IPS-18a (cell line): ENCODE measurements around the gene IFRD1.
A peak's percentile ranks its signal among the peaks of the same experiment; 100 is the strongest.
"Not testable (repeated sequence)": the region's sequence is repeated elsewhere in the genome, so short reads cannot be mapped to it uniquely, and the experiment has no call there.

Source experiments
- H3K27ac ChIP-seq: one replicate; pipeline ENCODE4 v1.5.1; 2013; ENCODE audit warnings: low read length
- H3K27me3 ChIP-seq: one replicate; pipeline ENCODE4 v1.6.1; 2013; ENCODE audit warnings: mild to moderate bottlenecking, low read length; ENCODE audit not compliant: control insufficient read depth, insufficient read depth
- H3K36me3 ChIP-seq: one replicate; pipeline ENCODE4 v1.6.1; 2013; ENCODE audit warnings: low read depth, low read length; ENCODE audit not compliant: control insufficient read depth
- H3K4me1 ChIP-seq: one replicate; pipeline ENCODE4 v1.6.1; 2013; ENCODE audit warnings: low read depth, low read length; ENCODE audit not compliant: control insufficient read depth
- H3K4me3 ChIP-seq: one replicate; pipeline ENCODE4 v1.5.1; 2013; ENCODE audit warnings: low read length
- H3K9ac ChIP-seq: one replicate; pipeline ENCODE4 v1.6.1; 2013; ENCODE audit warnings: mild to moderate bottlenecking, low read length, moderate library complexity
- H3K9me3 ChIP-seq: one replicate; pipeline ENCODE4 v1.6.1; 2013; ENCODE audit warnings: low read depth, low read length; ENCODE audit not compliant: control insufficient read depth

IFRD1 gene

DNA sequence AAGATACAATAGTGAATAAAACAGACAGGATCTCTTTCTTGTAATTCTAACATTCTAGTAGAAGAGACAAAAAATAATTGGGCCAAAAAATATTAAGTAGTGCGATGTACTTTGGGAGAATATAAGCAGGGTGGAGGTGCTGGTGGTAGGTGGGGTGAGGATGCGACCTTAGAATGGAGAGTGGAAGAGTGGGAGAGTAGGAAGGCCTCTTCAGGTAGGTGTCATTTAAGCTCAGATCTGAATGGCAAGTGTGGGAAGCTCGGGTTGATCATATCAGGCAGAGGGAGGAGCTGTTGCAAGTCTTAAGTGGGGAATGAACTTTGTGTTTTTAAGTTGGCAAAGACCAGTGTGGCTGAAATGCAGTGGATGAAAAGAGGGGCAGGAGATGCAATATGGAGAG, 3.8 kb upstream of the IFRD1 start:
- Histone ChIP-seq H3K36me3 (no peaks in the 10 kb centered on the region), H3K27ac (no peak overlapping the region), H3K4me3 (no peak overlapping the region), H3K4me1 (peaks cover 5% of the 10 kb centered on the region), H3K27me3 (no peaks in the 10 kb centered on the region), H3K9me3 (no peaks in the 10 kb centered on the region), H3K9ac (no peak overlapping the region)

DNA sequence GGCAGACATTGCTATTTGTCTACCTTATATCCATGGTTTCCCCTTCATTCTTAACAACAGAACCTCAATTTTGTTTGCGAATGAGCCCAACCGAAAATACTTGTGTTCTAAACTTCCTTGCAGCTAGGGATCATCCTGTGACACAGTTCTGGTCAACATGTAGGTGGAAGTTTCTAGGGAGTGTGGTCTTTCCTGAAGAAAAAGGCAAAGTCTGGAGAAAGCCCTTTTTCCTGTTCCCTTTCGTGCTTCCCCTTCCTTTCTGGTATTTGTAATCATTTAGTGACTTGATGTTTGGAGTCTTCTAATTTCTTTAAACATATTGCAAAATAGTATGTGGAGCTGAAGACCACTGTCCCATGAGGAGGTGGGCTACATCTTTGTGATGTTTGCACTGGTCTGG, 2.9 kb upstream of the IFRD1 start:
- H3K9me3 ChIP-seq, result no peaks in the 10 kb centered on the region
- H3K9ac ChIP-seq, result no peak overlapping the region
- H3K4me1 ChIP-seq, result peaks cover 5% of the 10 kb centered on the region
- H3K27ac ChIP-seq, result no peak overlapping the region
- H3K27me3 ChIP-seq, result no peaks in the 10 kb centered on the region
- H3K36me3 ChIP-seq, result no peaks in the 10 kb centered on the region
- H3K4me3 ChIP-seq, result no peak overlapping the region

DNA sequence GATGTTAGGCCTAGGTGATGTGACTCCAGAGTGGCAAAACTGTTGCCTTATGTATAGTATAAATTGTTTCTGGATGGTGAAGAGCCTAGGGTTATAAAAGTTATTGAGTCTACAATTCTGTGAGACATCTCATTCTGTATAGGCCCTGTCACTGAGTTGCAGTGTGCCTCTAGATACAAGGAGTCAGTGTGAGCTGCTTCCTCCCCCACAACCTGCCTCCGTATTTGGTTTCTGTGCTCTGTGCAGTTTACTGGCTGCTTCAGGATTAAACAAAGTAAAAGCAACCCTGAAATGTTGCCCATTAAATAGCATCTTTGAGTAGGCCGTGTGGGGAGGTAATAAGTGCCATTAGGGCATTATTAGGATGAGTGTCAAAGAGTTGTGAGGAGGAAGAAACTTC, 1.9 kb upstream of the IFRD1 start:
- H3K4me1 ChIP-seq, result peaks cover 14% of the 10 kb centered on the region

DNA sequence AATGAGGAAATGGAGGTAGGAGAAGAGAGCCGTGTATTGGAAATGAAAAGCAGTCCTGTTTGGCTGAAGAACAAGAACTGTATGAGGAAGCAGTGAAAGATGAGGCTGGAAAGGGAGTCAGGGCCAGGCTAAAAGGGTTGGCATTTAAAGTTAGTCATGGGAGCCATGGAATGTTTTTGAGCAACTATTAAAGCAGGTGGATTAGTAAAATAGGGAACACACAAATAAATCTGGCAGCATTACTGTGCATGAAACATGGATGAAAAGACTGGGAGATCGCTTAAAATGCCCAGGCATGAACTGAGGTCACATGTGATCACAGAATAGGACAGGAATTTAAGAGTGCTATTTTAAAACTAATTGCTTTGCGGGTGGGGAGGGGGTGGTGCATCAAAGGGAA, 1.4 kb upstream of the IFRD1 start:
- Histone ChIP-seq H3K4me1 (peaks cover 15% of the 10 kb centered on the region), H3K4me3 (no peak overlapping the region), H3K27ac (no peak overlapping the region), H3K27me3 (no peaks in the 10 kb centered on the region), H3K9me3 (no peaks in the 10 kb centered on the region), H3K9ac (no peak overlapping the region), H3K36me3 (no peaks in the 10 kb centered on the region)

More for the DNA sequence above, 1.9 kb upstream of the IFRD1 start:
- Histone ChIP-seq H3K36me3 (no peaks in the 10 kb centered on the region), H3K27me3 (no peaks in the 10 kb centered on the region), H3K9me3 (no peaks in the 10 kb centered on the region), H3K4me3 (no peak overlapping the region), H3K27ac (no peak overlapping the region), H3K9ac (no peak overlapping the region)

DNA sequence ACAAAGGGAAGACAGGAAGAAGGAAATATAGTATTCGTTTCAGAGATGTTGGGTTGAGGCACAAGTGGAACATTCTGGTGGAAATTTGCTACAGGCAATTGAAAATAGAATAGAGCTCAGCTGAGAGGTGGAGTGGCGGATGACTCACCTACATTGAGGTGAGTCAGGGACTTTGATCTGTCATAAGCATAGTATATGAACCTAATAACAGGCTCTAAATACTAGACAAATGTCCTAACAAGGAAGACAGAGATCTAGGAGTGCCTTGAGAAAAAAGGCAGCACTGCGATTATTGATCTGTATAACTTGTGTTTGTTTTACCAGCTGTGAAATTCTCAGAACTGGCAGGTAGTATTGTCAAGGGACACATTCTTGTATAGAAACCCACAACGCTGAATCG, 907 bp upstream of the IFRD1 start:
- Histone ChIP-seq H3K27ac (no peak overlapping the region), H3K9ac (no peak overlapping the region), H3K36me3 (no peaks in the 10 kb centered on the region), H3K9me3 (no peaks in the 10 kb centered on the region), H3K4me3 (peak overlapping the region; percentile 96), H3K4me1 (peaks cover 15% of the 10 kb centered on the region), H3K27me3 (no peaks in the 10 kb centered on the region)

DNA sequence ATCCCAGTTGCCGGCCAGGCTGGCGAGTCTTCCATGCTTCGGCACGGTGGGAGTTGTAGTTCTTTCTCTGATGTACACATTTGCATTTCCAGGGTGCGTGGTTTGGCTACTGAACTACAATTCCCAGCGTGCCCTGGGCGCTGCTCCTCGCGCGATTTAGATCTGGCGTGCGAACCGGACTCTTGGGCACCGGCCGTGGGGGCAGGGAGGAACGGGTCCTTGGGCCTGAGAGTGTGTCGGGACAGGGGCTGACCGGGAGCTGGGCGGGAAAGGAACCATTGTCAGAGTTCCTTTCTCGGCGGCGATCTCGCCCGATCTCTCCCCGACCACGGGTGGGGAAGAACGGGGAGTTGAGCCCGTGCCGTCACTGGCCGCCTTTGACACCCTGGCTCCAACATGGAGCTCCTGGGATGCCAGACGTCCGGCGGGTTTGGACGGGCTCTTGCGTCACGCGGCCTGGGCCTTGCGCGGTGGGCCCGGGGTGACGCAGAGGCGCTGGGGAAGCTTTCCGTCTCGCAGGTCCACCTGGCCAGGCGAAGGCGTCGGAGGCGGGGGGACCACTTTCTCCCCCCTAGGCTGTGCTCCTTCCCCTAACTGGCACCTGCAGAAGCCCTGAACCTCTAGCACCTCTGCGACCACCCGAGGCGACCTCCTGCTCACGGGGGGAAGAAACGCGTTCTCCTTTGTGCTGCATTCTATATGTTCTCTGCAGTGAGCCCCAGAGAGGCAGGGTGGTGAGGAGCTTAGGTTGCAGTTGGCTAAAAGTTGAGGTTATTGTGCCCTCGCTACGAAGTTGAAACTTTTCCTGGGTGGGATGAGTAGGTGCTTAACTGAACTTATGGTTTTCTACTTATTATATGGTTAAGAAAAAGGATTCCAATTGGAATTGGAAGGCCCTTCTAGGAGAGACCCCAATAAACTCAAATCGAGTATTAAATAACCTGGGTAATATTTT, 824 bp downstream of the IFRD1 start:
- Histone ChIP-seq H3K4me3 (peak overlapping the region; percentile 96), H3K9ac (peak overlapping the region; percentile 95), H3K36me3 (peaks cover 7% of the 10 kb centered on the region), H3K27me3 (no peaks in the 10 kb centered on the region), H3K9me3 (no peaks in the 10 kb centered on the region), H3K27ac (peak overlapping the region; percentile 85), H3K4me1 (peaks cover 15% of the 10 kb centered on the region)

DNA sequence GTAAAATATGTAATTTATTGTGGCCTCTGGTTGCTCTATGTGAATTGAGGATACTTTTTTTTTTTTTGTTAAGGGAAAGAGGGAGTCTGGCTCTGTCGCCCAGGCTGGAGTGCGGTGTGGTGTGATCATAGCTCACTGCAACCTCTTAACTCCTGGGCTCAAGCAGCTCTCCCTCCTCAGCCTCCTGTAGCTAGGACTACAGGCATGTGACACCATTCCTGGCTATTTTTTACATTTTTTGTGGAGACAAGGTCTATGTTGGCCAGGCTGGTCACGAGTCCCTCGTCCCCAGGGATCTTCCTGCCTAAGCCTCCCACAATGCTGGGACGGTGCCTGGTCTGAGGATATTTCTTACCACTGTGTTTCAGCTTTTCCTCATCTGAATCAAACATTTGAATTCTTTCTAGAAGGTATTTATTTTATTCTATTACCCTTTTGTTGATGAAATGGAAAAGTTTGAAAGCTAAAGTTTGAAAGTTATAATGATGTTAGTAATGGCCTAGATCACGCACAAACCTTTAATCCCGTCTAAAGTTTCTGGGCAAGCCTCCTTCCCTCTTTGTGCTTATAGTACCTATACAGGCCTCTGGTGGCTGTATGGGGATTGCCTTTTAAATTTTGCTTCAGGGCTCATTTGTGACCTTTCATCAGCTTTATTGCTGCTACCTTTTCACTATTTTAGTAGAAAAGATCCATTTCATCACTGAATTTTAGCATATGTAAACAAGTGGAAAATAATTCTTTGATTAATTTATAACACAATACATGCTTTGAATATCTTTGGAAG, 2.0 kb downstream of the IFRD1 start:
- Histone ChIP-seq H3K27me3 (no peaks in the 10 kb centered on the region), H3K36me3 (peaks cover 19% of the 10 kb centered on the region), H3K9me3 (no peaks in the 10 kb centered on the region), H3K4me3 (peak overlapping the region; percentile 96), H3K4me1 (peaks cover 15% of the 10 kb centered on the region), H3K9ac (peak overlapping the region; percentile 95), H3K27ac (no peak overlapping the region)

DNA sequence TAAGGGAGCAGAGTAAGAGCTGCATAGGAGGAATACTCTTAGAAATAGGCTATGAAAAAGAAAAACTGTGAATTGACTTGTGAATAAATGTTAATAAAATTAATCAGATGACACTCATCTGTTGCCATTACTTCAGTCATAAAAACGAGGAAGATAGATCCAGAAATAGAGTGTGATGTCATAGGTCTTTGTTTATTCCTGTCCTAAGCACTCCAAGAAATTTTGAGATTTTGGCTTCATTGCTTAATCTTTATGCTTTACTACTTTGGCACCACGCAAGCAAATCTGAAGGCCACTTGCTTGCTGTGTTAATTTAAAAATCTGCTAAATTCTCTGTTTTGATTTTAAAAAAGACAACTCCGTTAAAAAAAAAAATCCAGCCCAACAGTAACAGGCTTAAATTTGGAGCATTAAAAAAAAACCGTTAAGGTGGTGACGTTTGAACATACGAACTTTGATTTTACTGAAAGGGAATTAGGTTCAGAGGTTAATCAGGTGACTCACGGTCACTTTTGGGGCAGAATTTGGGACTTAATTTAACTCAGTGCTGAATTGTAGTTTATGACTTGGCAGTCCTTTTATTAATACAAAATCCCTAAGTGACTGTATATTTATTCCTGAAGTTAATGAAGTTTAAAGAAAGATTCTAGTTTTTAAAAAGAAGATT, 3.4 kb downstream of the IFRD1 start:
- Histone ChIP-seq H3K27ac (no peak overlapping the region), H3K9ac (no peak overlapping the region), H3K9me3 (no peaks in the 10 kb centered on the region), H3K36me3 (peaks cover 31% of the 10 kb centered on the region), H3K27me3 (no peaks in the 10 kb centered on the region), H3K4me1 (peaks cover 15% of the 10 kb centered on the region), H3K4me3 (no peak overlapping the region)

DNA sequence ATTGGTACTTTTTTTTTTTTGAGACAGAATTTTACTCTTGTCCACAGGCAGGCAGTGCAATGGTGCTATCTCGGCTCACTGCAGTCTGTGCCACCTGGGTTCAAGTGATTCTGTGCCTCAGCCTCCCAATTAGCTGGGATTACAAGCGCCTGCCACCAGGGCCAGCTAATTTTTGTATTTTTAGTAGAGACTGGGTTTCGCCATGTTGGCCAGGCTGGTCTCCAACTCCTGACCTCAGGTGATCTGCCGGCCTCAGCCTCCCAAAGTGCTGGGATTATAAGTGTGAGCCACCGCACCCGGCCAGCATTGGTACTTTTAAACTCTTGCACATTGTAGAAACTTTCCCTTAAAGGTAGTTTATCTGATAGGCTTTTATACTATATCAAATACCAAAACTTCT, 3.9 kb downstream of the IFRD1 start:
- H3K9ac ChIP-seq, H3K4me3 ChIP-seq, H3K9me3 ChIP-seq, H3K27ac ChIP-seq, H3K27me3 ChIP-seq: not testable (repeated sequence)
- H3K36me3 ChIP-seq, result peaks cover 37% of the 10 kb centered on the region
- H3K4me1 ChIP-seq, result peaks cover 15% of the 10 kb centered on the region

DNA sequence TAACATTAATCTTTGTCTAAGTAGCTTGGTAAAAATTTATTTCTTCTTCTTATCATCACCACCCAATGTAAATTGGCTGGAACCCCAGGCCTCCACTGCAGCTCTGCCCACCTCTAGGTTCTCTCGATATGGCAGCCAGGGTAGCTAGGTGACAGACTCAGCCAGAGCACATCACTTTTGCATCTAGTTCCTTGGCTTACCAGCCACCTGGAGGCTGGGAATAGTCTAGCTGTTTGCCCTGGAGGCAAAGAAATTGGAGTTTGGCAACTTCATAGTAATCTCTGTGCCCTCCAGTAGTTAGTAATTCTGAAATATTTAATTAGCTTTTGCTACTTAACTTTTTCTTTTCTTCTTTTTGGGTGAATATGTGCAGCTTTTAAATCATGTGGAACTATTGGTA, 9.4 kb downstream of the IFRD1 start:
- no peak overlapping the region for H3K27ac ChIP-seq
- peaks cover 88% of the 10 kb centered on the region for H3K36me3 ChIP-seq
- no peaks in the 10 kb centered on the region for H3K9me3 ChIP-seq
- H3K27me3 ChIP-seq, result no peaks in the 10 kb centered on the region
- no peak overlapping the region for H3K9ac ChIP-seq
- no peaks in the 10 kb centered on the region for H3K4me1 ChIP-seq
- H3K4me3 ChIP-seq, result no peak overlapping the region

DNA sequence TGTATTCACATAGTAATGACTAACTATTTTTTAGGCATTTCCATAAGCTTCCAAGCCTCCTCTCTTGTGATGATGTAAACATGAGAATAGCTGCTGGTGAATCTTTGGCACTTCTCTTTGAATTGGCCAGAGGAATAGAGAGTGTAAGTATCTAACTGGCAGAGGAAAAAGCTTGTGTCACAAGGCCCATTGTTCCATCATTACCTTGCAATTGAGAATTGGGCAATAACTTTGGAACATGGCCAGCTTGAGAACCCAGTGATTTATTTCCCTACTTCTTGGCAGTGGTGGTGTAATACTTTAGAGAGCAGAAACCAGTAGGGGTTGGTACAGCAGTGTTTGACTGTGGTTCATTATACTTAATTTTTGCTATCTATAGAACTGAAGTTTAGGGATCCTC, 12.0 kb downstream of the IFRD1 start:
- H3K36me3 ChIP-seq, result peaks cover 90% of the 10 kb centered on the region
- H3K4me1 ChIP-seq, result no peaks in the 10 kb centered on the region
- H3K9me3 ChIP-seq, result no peaks in the 10 kb centered on the region
- H3K4me3 ChIP-seq, result no peak overlapping the region
- no peak overlapping the region for H3K27ac ChIP-seq
- H3K9ac ChIP-seq, result no peak overlapping the region
- H3K27me3 ChIP-seq, result no peaks in the 10 kb centered on the region
